ENCODE results near the gene BTBD19.
"Not testable (repeated sequence)": the region's sequence is repeated elsewhere in the genome, so short reads cannot be mapped to it uniquely, and the experiment has no call there.

BTBD19 gene

DNA sequence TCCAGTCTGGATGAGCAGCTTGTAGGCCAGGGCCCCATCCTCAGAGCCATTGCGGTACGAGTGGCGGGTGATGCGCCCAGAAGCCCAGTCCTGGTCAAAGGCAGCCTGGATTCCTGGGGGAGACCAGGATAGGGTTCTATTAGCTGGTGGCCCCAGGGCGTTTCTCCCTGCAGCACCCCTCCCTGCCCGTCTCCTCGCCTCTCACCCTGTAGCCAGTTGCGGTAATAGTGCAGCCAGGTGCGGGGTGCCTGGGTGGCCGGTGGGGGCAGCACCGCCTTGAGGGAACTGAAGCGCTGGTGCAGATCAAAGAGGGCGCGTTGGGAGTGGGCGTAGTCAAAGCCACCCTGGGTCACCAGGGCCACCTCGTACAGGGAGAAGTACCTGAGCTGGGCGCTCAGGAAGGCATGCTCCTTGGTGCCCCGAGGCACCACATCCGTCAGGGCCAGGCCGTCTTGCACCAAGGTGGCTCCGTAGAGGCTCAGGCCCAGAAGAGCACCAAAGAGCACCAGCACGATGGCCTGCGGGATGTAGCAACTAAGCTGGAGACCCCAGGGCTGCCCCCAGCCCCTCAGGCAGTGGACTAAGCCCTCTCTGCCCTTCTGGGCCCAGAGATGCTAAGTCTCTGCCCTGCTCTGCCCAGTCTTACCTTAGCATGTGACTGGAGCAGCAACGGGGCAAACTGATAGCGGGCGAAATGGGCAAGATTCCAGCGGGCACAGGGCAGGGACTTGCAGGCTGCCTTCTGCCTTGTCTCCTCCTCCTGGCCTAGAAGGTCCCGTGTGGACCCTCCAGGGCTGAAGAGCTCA, 19.1 kb downstream of the BTBD19 start:
- DNase-seq (ENCODE audit: low read depth in 3 of 3, low spot score in 1 of 3): no peak

DNA sequence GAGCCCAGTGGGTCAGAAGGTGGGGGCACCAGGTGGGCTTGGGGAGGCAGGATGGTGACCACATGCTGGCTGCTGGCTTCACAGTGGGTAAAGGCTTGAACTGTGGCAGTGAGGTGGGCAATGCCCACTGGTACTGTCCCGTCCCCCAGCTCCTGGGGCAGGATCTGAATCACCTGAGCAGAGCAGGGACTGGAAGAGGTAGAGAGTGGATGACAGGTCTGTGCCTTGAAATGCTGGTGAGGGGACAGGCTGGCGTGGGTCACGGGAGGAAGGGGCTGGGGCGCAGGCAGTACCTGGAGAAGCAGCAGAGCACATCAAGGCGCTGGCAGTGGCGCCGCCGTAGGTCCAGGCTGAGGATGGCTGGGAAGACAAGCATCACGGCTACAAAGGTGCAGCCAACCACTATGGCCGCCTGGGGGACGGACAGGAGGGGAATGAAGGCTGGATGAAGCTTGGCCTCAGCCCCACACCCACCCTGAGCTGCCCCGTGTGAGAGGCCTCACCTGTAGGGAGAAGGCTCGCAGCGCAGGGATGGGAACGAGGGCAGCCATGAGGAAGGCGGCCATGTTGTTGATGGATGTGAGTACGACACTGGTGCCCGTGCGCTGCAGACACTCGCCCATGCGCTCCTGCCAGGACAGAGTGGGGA, 19.8 kb downstream of the BTBD19 start:
- no peak for DNase-seq (ENCODE audit: low read depth in 3 of 3, low spot score in 1 of 3)

DNA sequence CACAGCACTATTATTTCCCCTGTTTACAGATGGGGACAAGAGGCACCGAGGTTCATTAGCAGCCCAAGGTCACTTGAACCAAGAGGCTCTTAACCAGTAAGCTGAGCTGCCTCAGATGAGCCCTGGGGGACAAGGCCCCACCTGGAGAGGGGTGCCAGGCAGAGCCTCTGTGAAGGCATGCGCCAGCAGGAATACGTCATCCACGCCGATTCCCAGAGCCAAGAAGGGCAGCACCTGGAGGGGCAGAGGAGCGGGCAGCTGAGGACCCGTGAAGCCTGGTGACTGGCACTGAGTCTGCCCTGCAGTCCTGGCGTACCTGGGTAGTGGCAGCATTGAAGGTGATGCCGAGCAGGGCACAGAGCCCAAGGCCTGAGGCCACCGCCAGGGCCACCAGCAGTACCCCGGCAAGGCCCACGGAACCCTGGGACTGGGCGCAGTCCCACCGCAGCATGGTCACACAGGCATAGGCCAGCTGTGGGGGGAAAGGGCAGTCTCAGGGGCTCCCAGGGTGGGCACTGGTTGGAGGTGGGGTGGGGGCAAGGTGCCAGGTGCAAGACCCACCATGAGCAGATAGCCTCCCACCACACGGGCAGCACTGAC, 20.6 kb downstream of the BTBD19 start:
- no peak for DNase-seq (ENCODE audit: low read depth in 3 of 3, low spot score in 1 of 3)

DNA sequence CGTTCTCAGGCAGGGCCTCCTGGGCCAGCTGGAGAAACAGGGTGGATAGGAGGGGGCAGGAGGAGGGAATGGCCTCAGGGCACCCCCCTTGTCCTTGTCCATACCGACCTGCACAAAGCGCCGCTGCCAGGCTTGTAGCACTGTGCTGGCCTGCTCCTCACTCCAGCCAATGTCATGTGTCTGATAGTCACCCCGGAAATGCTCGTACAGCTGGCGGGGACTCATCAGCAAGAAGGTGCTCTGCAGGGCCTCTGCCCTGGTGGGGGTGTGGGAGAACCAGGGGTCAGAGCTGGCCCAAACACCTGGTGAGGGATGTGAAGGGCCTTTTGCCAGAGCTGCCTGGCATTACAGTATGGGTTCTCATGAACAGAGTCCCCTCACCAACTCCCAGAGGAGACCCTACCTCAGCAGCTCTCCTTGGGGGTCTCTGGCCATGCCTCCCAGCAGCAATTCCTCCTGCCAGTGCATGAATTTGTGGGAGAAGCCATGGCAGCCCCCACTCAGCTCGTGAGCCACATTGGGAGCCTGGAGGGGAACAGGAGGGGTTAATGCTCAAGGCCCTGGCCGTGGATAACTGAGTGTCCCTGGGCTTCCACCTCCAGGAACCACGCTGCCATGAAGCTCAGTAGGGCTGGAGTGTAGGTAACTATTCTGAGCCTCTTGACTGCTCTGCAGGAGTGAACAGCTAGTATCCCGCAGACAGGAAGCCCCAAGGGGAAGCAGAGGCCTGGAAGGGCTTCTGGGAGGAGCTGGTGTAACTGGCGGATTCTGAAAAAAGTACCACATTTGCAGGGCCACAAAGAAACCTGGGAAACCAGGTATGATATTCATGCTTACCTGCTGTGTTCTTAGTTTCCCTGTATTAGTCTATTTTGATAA, 21.4 kb downstream of the BTBD19 start:
- no peak for DNase-seq (ENCODE audit: low read depth in 3 of 3, low spot score in 1 of 3)

DNA sequence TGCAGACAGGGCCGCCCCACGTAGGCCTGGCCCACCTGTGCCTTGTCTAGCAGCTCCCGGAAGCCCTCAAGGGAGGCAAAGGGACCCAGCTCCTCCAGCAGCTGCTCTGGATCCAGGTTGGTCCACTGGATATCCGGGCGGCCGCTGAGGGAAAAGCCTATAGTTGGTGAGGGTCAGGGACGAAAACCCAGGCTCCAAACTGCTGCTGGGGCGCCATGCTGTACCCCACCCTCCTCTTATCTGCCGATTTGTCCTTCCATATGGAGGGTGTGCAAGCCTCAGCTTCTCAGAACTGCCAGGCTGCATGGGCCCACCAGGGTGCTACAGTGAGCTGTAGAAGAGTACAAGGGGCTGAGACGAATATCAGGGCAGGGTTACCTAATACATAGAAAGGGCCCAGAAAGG, 22.6 kb downstream of the BTBD19 start:
- no peak for DNase-seq (ENCODE audit: low read depth in 3 of 3, low spot score in 1 of 3)

DNA sequence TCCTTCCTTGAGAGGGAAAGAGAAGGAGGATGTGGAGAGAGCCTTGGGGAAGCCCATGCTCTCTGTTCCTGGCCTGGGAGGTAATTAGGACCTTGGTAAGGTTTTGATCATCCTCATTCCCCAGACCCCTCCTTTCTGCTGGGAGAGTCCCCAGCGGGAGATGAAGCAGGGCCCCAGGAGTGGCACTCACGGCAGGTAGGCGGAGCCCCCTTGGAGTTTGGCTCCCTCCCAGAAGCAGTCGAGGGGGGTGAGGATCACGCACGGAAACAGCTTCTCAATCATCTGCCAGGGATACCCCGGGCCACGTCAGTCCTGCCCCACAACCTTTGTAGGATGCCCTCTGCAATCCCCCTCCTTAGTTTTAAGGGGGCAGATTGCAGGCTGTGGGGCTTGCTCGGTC, 23.2 kb downstream of the BTBD19 start:
- no peak for DNase-seq (ENCODE audit: low read depth in 3 of 3, low spot score in 1 of 3)

DNA sequence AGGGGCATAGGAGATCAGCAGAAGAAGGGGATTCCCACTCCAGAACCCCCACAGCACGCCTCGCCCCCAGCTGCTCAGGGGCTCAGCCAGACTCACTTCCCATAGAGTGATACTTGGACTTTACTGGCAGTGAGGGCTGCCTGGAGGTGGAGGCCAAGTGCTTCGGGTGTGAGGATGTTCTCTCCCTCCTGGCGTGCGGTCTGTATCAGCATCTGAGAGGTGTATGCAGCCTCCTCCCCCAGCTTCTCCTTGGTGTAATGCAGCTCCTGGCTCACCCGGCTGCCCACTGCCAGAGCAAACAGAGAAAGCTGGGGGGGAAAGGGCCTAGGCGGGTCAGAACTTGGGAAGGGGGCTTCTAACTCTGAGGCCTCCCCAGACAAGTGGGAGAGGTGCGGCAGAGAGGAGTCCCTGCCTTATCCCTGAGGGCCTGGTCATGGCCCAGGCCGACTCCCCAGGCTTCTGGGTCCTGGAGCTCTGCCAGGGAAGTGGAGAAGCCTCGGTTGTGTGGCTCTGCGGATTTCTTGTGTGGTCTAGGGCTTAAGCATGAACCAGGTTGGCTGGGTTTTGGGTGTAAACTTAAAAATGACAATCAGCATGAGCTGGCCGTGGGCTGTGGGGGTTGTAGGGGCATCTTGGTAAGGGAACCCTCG, 23.9 kb downstream of the BTBD19 start:
- DNase-seq (ENCODE audit: low read depth in 3 of 3, low spot score in 1 of 3): no peak

DNA sequence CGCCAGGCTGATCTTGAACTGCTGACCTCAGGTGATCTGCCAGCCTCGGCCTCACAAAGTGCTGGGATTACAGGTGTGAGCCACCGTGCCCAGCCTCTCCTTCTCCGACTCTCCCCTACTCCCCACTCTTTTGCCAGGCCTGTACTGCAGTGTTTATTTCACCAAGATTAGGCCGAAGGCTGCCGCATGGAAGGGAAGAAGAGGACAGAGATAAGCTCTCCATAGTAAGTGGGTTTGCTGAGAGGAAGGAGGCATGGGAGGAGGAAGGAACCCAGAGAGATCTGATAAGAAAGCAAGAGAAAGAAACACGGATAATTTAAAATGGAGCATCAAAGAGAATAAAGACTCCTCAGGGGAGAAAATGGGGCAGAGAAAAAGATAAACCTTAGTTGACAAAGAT, 26.0 kb downstream of the BTBD19 start:
- DNase-seq (ENCODE audit: low read depth in 3 of 3, low spot score in 1 of 3): no peak

DNA sequence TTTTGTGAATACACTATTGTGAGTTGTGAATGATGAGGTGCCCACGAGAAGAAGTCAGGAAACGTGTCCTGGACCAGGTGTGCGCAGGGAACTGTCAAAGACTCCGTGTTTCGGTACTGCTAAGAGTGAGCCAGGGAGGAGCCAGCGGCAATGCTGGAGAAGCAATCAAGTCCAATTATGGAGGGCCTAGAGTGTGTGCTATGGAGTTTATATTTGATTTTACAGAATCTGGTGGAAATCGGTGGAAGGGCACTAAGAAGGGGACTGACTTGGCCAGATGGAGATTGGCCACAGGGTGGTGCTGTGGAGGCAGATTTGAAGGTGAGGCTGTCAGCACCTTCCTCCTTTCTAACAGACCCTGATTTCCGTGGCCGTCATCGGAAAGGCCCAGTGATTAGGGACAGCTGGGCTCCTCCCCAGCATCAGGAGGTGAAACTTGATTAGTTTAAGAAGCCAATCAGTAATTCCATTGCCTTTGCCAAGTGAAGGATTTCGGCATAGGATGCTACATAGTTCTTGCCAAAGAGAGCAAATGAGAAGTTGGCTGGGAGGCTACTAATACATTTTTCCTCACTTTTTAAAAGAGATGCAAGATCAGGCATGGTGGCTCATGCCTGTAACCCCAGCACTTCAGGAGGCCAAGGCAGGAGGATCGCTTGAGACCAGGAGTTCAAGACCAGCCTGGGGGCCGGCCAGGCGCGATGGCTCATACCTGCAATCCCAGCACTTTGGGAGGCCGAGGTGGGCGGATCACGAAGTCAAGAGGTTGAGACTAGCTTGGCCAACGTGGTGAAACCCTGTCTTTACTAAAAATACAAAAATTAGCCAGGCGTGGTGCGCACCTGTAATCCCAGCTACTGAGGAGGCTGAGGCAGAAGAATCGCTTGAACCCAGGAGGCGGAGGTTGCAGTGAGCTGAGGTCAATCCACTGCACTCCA, 27.7 kb downstream of the BTBD19 start:
- DNase-seq (ENCODE audit: low read depth in 3 of 3, low spot score in 1 of 3): peak; percentile 67 to 85 (median 72)

DNA sequence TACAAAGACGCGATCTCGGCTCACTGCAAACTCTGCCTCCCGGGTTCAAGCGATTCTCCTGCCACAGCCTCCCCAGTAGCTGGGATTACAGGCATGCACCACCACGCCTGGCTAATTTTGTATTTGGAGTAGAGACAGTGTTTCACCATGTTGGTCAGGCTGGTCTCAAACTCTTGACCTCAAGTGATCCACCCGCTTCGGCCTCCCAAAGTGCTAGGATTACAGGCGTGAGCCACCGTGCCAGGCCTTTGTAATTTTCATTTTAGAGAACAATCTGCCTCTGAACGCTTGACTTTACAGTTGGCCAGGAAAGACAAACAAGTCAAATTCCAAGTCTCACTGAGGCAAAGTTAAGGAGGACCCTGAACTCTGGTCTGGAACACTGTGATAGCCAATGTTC, 30.0 kb downstream of the BTBD19 start:
- not testable (repeated sequence) for DNase-seq (ENCODE audit: low read depth in 3 of 3, low spot score in 1 of 3)

DNA sequence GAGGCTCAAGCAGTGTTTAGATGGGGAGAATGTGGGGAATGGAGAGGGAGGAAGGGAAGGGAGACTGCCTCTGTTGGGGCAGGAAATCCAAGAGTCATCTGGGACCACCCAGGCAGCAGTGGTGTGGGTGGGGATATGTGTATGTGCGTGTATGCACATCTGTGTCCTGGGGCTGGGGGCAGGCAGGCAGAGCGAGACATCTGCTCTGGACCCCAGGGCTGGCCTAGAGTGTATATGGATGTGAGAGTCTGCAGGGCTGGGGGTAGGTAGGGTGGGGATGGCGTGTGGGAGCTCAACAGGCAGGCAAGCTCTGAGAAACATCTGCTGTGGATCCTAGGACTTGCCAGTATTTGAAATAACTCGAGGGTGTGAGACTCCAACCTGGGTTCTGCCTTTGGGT, 31.3 kb downstream of the BTBD19 start:
- no peak for DNase-seq (ENCODE audit: low read depth in 3 of 3, low spot score in 1 of 3)

DNA sequence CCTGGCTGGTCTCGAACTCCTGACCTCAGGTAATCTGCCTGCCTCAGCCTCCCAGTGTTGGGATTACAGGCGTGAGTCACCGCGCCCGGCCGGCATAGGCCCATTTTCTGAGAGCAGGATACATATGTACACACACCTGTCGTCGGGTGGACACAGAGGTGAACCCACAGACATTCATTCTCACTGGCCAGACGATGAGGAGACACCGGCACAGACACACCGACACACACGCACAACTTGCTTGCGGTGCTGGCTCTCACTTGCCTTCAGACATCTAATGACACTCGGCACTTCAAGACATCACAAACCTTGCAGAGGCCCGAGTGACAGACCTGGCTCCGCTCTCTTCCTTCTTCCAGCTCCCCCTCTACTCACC, 34.2 kb downstream of the BTBD19 start:
- DNase-seq (ENCODE audit: low read depth in 3 of 3, low spot score in 1 of 3): no peak

DNA sequence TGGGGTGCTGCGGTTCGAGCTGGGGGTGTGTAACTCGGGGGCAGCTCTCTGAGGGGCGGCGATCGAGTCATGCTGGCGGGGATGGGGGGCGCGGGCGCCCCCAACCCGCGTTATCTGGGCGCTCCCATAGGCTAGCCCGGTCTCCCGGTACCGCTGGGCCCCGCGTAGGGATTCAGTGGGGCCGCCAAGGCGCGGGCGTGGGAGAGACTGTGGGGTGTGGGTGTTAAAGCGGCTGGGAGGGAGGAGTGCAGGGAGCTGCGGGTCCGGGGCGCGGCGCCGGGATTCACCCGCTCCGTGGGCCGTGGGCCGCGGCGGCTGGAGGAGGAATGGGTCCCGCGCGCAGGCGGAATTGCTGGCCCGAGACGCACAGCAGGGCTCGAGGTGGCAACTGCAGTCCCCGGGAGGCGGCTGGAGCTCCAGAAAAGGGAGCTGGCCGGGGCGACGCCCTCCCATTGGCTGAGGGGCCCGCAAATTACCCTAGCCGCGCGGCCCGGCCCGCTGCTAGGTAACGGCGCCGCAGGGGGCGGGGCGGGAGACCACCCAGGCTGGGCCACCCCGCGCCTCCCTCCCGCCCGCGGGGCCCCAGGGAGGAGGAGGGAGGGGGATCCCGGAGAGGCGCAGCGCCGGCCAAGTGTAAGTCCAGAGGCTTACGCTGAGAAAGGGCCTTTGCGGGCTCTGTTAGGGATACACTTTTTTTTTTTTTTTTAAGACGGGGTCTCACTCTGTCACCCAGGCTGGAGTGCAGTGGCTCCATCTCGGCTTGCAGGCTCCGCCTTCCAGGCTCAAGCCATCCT, 34.7 kb downstream of the BTBD19 start, which contains the start of gene PTCH2:
Gene PTCH2, minus strand, starts transcription at position 392 of the 794 bp plus-strand sequence. Its CDS starts 321 bp downstream, at position 71.
- DNase-seq (ENCODE audit: low read depth in 3 of 3, low spot score in 1 of 3): no peak

DNA sequence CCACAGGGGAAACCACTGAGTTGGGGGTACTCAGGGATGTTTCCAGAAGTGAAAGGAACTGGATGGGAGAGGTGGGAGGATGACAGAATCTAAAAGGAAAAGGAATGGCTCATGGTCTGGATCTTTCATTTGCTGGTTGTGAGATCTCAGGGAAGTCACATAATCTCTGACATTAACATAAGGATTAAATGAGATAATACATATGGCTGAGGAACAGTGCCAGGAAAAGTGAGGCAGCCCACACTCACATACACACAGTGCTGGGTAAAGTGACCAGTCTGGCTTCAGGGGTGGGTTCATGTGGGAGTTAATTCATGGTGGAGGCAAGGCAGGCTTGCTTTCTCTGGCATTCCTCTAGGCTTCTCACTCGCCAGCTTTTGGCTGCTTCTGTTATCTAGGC, 38.7 kb downstream of the BTBD19 start:
- no peak for DNase-seq (ENCODE audit: low read depth in 3 of 3, low spot score in 1 of 3)

DNA sequence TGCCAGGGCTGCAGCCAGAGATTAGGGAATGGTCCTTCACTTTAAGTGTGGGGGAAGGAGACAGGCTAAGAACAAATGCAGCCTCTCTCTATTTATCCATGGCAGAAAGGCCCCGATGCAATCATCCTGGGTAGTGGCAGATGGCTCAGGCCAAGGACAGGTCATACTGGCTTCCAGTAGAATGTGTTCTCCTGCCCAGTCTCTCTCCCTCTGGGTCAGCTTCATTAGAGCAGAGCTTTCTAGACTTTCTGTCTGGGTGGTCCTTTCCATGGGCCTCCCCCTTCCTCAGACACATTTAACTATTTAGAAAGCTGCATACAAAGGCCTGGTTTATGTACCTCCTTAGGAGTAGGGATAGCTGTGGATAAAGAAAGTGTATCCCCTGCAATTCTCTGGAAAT, 39.5 kb downstream of the BTBD19 start:
- no peak for DNase-seq (ENCODE audit: low read depth in 3 of 3, low spot score in 1 of 3)

DNA sequence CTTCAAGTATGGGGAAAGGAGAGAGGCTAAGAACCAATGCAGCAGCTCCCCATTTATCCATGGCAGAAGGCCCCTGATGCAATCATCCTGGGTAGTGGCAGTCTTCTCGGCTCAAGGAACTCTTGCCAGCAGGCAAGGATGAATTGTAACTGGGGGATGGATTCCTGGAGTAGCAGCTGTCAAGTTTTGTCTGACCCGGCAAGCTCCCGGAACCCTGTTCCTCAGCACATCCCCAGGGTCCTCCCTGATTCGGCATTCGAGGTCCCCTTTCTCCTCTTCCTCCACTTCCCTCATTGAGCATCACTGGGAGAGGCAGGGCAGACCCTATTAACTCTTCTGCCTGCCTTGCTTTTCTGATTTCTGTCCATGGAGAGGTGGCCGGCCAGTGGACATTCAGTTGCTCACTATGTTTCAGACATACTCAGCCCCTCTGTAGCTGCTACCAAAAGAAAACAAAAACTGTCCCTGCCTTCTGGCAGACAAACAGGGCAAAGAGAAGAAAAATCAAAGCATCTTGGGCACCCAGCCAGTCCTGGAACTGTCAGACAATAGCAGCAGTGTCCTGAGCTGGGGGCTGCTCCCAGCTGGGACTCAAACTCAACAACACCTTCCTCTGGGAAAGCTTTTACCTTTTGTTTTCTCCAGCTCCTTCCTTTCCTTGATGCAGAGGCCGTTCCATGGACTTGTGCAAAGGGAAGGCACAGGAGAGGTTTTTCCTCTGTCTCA, 40.3 kb downstream of the BTBD19 start:
- DNase-seq (ENCODE audit: low read depth in 3 of 3, low spot score in 1 of 3): no peak

DNA sequence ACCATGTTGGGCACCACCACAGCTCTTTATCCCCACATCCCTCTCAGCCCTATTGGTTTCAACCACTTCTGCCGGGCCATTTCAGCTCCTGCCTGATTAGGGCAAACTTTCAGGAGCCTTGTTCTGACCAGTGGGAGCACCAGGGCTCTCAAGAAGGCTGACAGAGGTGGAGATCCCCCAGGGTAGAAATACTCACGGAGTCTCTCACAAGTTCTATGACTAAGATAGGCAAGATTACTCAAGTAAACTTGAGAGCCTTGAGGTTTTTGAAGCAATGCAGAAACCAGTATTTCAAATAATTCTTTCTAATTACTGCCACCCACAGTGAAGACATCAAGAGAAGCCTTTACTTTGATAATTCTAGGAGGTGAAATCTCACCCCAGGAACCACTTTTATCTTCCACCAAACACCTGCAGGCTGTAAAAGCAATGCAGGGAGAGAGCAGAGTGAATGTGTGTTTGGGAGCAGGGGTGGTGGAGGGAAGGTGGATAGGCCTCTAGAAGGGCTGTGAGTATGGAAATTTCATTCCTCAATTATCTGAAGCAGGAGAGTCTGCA, 41.3 kb downstream of the BTBD19 start:
- DNase-seq (ENCODE audit: low read depth in 3 of 3, low spot score in 1 of 3): no peak

DNA sequence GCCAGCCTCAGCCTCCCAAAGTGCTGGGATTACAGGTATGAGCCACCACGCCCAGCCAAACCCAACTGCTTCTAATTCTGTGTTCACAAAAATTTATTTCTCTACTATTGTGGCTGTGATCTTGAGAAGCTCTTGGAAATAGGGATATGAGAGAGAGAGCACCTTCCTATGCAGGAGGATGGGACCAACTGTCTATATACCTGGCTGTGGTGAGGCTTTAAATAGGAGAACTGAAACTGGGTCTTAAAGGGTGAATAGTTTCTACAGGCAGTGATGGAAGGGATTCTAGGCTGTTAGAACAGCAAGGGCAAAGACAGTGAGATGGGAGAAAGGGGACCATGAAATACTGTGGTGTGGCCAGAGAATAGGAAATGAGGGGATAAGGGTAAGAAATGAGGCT, 43.0 kb downstream of the BTBD19 start:
- DNase-seq (ENCODE audit: low read depth in 3 of 3, low spot score in 1 of 3): no peak

Data from stimulated activated CD4-positive, alpha-beta T cell treated with anti-CD3 and anti-CD28 coated beads, TNF-alpha, amount 100 ng/mL, for 1 hour (primary cell).